SH-SY5Y (cell line): Measurements from ENCODE around the gene TNFRSF11A.

Experiments
- GATA2 ChIP-seq: IDR thresholded peaks from 2 replicates; pipeline ENCODE4 v1.6.1; 2011; ENCODE audit warnings: mild to moderate bottlenecking, low read depth, low read length
- GATA3 ChIP-seq: IDR thresholded peaks from 2 replicates; pipeline ENCODE4 v1.6.1; 2011; ENCODE audit warnings: low read depth, mild to moderate bottlenecking, low read length, moderate library complexity

DNA sequence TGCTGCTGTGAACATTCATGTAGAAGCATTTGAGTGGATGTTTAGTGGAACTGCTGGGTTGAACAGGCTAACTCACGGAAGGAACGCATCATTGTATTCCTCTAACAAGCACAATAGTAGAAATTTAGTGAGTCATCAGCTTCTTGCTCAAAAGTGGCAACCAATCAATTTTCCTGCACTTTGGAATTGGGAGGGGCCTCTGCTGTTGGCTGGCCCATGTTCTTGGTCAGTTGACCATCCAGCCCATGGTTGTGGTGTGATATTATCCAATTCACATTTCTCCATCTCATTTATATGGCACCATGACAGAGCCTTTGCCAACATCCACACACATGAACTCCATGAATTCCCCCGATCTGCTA is 95.0 kb downstream of the TNFRSF11A start:
- TF ChIP-seq GATA2 (no peak), GATA3 (no peak)
